GM10248 (cell line): Measurements from ENCODE around the gene PGBD1.
A peak's percentile ranks its signal among the peaks of the same experiment; 100 is the strongest.

Source experiments
- CTCF ChIA-PET: fragments of 300-600 bp; sonication (Branson Sonifier 250); formaldehyde crosslinking; extraction: SDS; loops from one replicate; lab custom pipeline; 2021; ENCODE audit warnings: antibody characterized with exemption; lab: Yijun Ruan, JAX
- POLR2A ChIA-PET: fragments of 350-650 bp; sonication (Branson Sonifier 250); formaldehyde crosslinking; extraction: SDS; loops from one replicate; lab custom pipeline; 2020; ENCODE audit warnings: antibody characterized with exemption; lab: Yijun Ruan, JAX
- DNase-seq: peaks from one replicate; pipeline ENCODE4 v3.0.0; 2012; ENCODE audit errors: extremely low spot score
- CTCF ChIP-seq: IDR thresholded peaks from 2 replicates; pipeline ENCODE4 v1.5.1; 2012; ENCODE audit warnings: mild to moderate bottlenecking, low read depth; ENCODE audit errors: extremely low read depth, missing control alignments, control extremely low read depth

Gene PGBD1

GRCh38 chr6:28266962-28267694 is 14.2 kb upstream of the PGBD1 start, which contains the start of gene ZSCAN26:
ZSCAN26 (plus strand) TSS chr6:28267143; CDS start chr6:28271920, 4,777 bp downstream.
- DNase-seq, result peak; percentile 82
- ChIA-PET CTCF (interaction anchor here (1.2 to 2.9 kb wide), 4 partner anchors 14 to 89 kb away, joined by 3 to 13 read pairs (median 6); partner anchors contain the start of genes PGBD1 and ZKSCAN4), POLR2A (interaction anchor here (0.5 to 1.0 kb wide), 4 partner anchors 14 to 393 kb away, joined by 3 to 12 read pairs (median 3); partner anchors contain the start of genes ZKSCAN4 and ZSCAN9)
- no peak for TF ChIP-seq CTCF

DNA sequence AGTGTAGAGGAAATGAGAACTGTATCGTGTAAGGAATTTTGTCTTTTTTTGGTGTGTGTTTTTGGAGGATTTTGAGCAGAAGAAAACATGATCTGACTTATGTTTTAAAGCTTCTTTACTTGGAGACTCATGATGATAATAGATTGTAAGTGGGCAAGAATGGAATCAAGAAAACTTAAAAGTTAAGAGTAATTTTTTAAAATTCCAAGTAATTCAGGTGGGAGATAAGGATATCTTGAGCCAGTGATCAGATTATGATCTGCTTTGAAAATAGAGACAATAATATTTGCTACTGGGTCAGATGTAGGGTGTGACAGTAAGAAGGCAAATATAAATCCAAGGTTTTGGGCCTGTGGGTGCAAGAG is 13.7 kb upstream of the PGBD1 start:
- TF ChIP-seq CTCF, result no peak
- CTCF ChIA-PET, result interaction anchor here (1.2 to 2.9 kb wide), 3 partner anchors 14 to 89 kb away, joined by 3 to 13 read pairs (median 5); partner anchors contain the start of gene PGBD1
- POLR2A ChIA-PET, result interaction anchor here (0.5 to 0.9 kb wide), 2 partner anchors 68 to 393 kb away, joined by 3 read pairs; no protein-coding TSS in a partner anchor
- no peak for DNase-seq

- ChIA-PET POLR2A (no interaction called here), CTCF (interaction anchor here (0.7 kb wide), 1 partner anchor 429 kb away, joined by 3 read pairs; no protein-coding TSS in a partner anchor)
- DNase-seq, result no peak
- no peak for TF ChIP-seq CTCF
These were observed 11.9 kb upstream of the PGBD1 start for GRCh38 chr6:28269492-28269891.

GRCh38 chr6:28274888-28275287 is 6.5 kb upstream of the PGBD1 start:
- POLR2A ChIA-PET, result no interaction called here
- CTCF ChIA-PET, result interaction anchor here (0.7 to 2.1 kb wide), 3 partner anchors 15 to 82 kb away, joined by 3 to 6 read pairs (median 4); partner anchors contain the start of gene ZKSCAN4

GRCh38 chr6:28277746-28278145 is 3.6 kb upstream of the PGBD1 start:
- CTCF ChIA-PET, result no interaction called here
- TF ChIP-seq CTCF, result no peak
- no peak for DNase-seq
- POLR2A ChIA-PET, result no interaction called here

More at GRCh38 chr6:28274888-28275287, 6.5 kb upstream of the PGBD1 start:
- no peak for TF ChIP-seq CTCF
- no peak for DNase-seq

GRCh38 chr6:28280595-28281287 is 631 bp upstream of the PGBD1 start:
- no peak for TF ChIP-seq CTCF
- ChIA-PET POLR2A (interaction anchor here (1.0 kb wide), 1 partner anchor 113 kb away, joined by 3 read pairs; no protein-coding TSS in a partner anchor), CTCF (interaction anchor here (0.8 to 1.9 kb wide), 10 partner anchors 14 to 103 kb away, joined by 3 to 5 read pairs (median 3); partner anchors contain the start of gene ZSCAN26)
- no peak for DNase-seq
